Left lung (tissue), 10 donors: ENCODE measurements around the gene NSUN3. TPM values are rescaled to one million over a fixed set of nuclear protein-coding genes. Genes with fewer than 3 reads are reported as not detected.

Source experiments
- ATAC-seq: fragments of 200-7000 bp; cut with Tn5 transposase; one replicate; pipeline ENCODE4 v1.9.1; 2020; ENCODE audit warnings: moderate library complexity
- DNase-seq, 4 donors: peaks; one replicate each; pipeline ENCODE4 v3.0.0-alpha.2; 2013 to 2020
- H3K27ac ChIP-seq, 2 donors: fragments of 200-600 bp; sonication (generic) in 1 of 2; one replicate each; pipeline versions ENCODE4 v1.5.0 to v1.8.0; 2020 to 2021
- H3K27me3 ChIP-seq, 2 donors: fragments of 200-600 bp; sonication (generic) in 1 of 2; one replicate each; pipeline versions ENCODE4 v1.5.0 to v1.8.0; 2020 to 2021
- H3K36me3 ChIP-seq, 2 donors: fragments of 200-600 bp; sonication (generic) in 1 of 2; one replicate each; pipeline versions ENCODE4 v1.5.0 to v1.8.0; 2020 to 2021
- H3K4me1 ChIP-seq, 2 donors: fragments of 200-600 bp; one replicate each; pipeline ENCODE4 v1.8.0; 2021
- H3K4me3 ChIP-seq, 2 donors: fragments of 200-600 bp; sonication (generic) in 1 of 2; one replicate each; pipeline versions ENCODE4 v1.5.0 to v1.8.0; 2020 to 2021; ENCODE audit warnings: mild to moderate bottlenecking in 1 of 2
- H3K9me3 ChIP-seq, 2 donors: fragments of 200-600 bp; sonication (generic) in 1 of 2; one replicate each; pipeline versions ENCODE4 v1.5.0 to v1.8.0; 2020 to 2021
- CTCF ChIP-seq, 2 donors: fragments of 200-600 bp; sonication (generic) in 1 of 2; IDR thresholded peaks; one replicate each; pipeline versions ENCODE4 v1.5.0 to v1.8.0; 2021; ENCODE audit warnings: antibody characterized with exemption in 2 of 2
- intact Hi-C, 2 donors: fragments of 100-400 bp; cut with DNase I; formaldehyde crosslinking; loops; one replicate each; pipeline versions ENCODE4 v1.11.2 to v1.14.2; 2022
- polyA plus RNA-seq, 6 donors: library from polyadenylated mRNA; unstranded; fragments of 120-200 nt; gene quantifications; one replicate each; pipeline ENCODE4 v1.2.1, GENCODE V29; 2013; ENCODE audit not compliant: insufficient read length in 6 of 6
- total RNA-seq, 2 donors: library from RNA; stranded (reverse); fragmentation: NEBNext Ultra II Directional; extraction: Animal tissue kit (Norgen Biotek cat#: 25700); gene quantifications; one replicate each; pipeline ENCODE4 v1.2.1, GENCODE V29; 2021
- donor health status: DM: no; HTN: yes; CAD: no.
- donor health status: DM: no; HTN: no; CAD: no.

The NSUN3 gene
- total and polyA plus RNA-seq, 8 donors = 13.4 to 18.8 (median 16.3) TPM

GRCh38 chr3:94093151-94093550 is 30.3 kb downstream of the NSUN3 start:
- H3K4me1 ChIP-seq = peaks cover 0 to 3% of the 10 kb centered on the region in 2 donors
- intact Hi-C loops = no loop called here

GRCh38 chr3:94095111-94095510 is 32.2 kb downstream of the NSUN3 start:
- DNase-seq (no peak), ATAC-seq (no peak)
- H3K27ac ChIP-seq = no peak overlapping the region
- intact Hi-C loops = no loop called here
- no peak for TF ChIP-seq CTCF (IDR thresholded peaks at IDR 0.05)
- no peaks in the 10 kb centered on the region for H3K9me3 ChIP-seq
- H3K27me3 ChIP-seq = no peaks in the 10 kb centered on the region
- no peak overlapping the region for H3K4me3 ChIP-seq
- peaks cover 0 to 11% of the 10 kb centered on the region in 2 donors for H3K4me1 ChIP-seq
- peaks cover 0 to 46% of the 10 kb centered on the region in 2 donors for H3K36me3 ChIP-seq

More at GRCh38 chr3:94093151-94093550, 30.3 kb downstream of the NSUN3 start:
- H3K27me3 ChIP-seq = no peaks in the 10 kb centered on the region
- no peak overlapping the region for H3K4me3 ChIP-seq
- peaks cover 0 to 48% of the 10 kb centered on the region in 2 donors for H3K36me3 ChIP-seq
- no peak for TF ChIP-seq CTCF (IDR thresholded peaks at IDR 0.05)
- DNase-seq (no peak), ATAC-seq (no peak)
- H3K9me3 ChIP-seq = no peaks in the 10 kb centered on the region
- H3K27ac ChIP-seq = no peak overlapping the region

- Histone ChIP-seq H3K9me3 (no peaks in the 10 kb centered on the region), H3K4me3 (no peak overlapping the region), H3K36me3 (peaks cover 0 to 50% of the 10 kb centered on the region in 2 donors), H3K27me3 (no peaks in the 10 kb centered on the region), H3K4me1 (peaks cover 0 to 11% of the 10 kb centered on the region in 2 donors), H3K27ac (peak overlapping the region in 1 of 2 donors; percentile 62)
- TF ChIP-seq CTCF (IDR thresholded peaks at IDR 0.05) = no peak
- peak; percentile 47 for ATAC-seq
- intact Hi-C loops = no loop called here
- no peak for DNase-seq
These were observed 35.6 kb downstream of the NSUN3 start for GRCh38 chr3:94098452-94098851.

- TF ChIP-seq CTCF (IDR thresholded peaks at IDR 0.05) = no peak
- no peak overlapping the region for H3K27ac ChIP-seq
- H3K9me3 ChIP-seq = no peaks in the 10 kb centered on the region
- no peak for DNase-seq
- H3K27me3 ChIP-seq = no peaks in the 10 kb centered on the region
- H3K36me3 ChIP-seq = peaks cover 0 to 51% of the 10 kb centered on the region in 2 donors
- ATAC-seq = no peak
- no peak overlapping the region for H3K4me3 ChIP-seq
- H3K4me1 ChIP-seq = peaks cover 0 to 11% of the 10 kb centered on the region in 2 donors
- intact Hi-C loops = no loop called here
These were observed 36.5 kb downstream of the NSUN3 start for GRCh38 chr3:94099311-94099710.

GRCh38 chr3:94101860-94102259 is 39.0 kb downstream of the NSUN3 start:
- peaks cover 0 to 11% of the 10 kb centered on the region in 2 donors for H3K4me1 ChIP-seq
- H3K27ac ChIP-seq = no peak overlapping the region
- H3K36me3 ChIP-seq = peaks cover 0 to 36% of the 10 kb centered on the region in 2 donors
- DNase-seq = no peak
- TF ChIP-seq CTCF (IDR thresholded peaks at IDR 0.05) = no peak
- H3K27me3 ChIP-seq = no peaks in the 10 kb centered on the region
- ATAC-seq = no peak
- H3K9me3 ChIP-seq = no peaks in the 10 kb centered on the region
- intact Hi-C loops = no loop called here
- no peak overlapping the region for H3K4me3 ChIP-seq
